Muscle layer of duodenum (tissue), 2 donors: Measurements from ENCODE around the gene HEXA.

ENCODE experiments used
- H3K27ac ChIP-seq: one replicate; pipeline ENCODE4 v1.7.0; 2013; ENCODE audit warnings: mild to moderate bottlenecking, low read length
- H3K27me3 ChIP-seq: one replicate; pipeline ENCODE4 v1.7.0; 2013; ENCODE audit warnings: low read depth, mild to moderate bottlenecking, control low read depth, low read length
- H3K36me3 ChIP-seq, 2 donors: one replicate each; pipeline ENCODE4 v1.7.0; 2013; ENCODE audit warnings: low read length in 2 of 2, control low read depth in 1 of 2, mild to moderate bottlenecking in 1 of 2; ENCODE audit not compliant: insufficient read depth in 2 of 2, control insufficient read depth in 1 of 2
- H3K4me1 ChIP-seq, 2 donors: one replicate each; pipeline ENCODE4 v1.7.0; 2013; ENCODE audit warnings: low read length in 2 of 2, mild to moderate bottlenecking in 2 of 2, control low read depth in 1 of 2, moderate library complexity in 1 of 2; ENCODE audit not compliant: insufficient read depth in 2 of 2, control insufficient read depth in 1 of 2
- H3K4me3 ChIP-seq, 2 donors: one replicate each; pipeline ENCODE4 v1.7.0; 2013; ENCODE audit warnings: low read length in 2 of 2, low read depth in 1 of 2, mild to moderate bottlenecking in 1 of 2
- H3K9me3 ChIP-seq, 2 donors: one replicate each; pipeline ENCODE4 v1.7.0; 2013; ENCODE audit warnings: low read length in 2 of 2, control low read depth in 1 of 2, mild to moderate bottlenecking in 1 of 2; ENCODE audit not compliant: control insufficient read depth in 1 of 2
- donor health status: healthy.

HEXA gene

DNA sequence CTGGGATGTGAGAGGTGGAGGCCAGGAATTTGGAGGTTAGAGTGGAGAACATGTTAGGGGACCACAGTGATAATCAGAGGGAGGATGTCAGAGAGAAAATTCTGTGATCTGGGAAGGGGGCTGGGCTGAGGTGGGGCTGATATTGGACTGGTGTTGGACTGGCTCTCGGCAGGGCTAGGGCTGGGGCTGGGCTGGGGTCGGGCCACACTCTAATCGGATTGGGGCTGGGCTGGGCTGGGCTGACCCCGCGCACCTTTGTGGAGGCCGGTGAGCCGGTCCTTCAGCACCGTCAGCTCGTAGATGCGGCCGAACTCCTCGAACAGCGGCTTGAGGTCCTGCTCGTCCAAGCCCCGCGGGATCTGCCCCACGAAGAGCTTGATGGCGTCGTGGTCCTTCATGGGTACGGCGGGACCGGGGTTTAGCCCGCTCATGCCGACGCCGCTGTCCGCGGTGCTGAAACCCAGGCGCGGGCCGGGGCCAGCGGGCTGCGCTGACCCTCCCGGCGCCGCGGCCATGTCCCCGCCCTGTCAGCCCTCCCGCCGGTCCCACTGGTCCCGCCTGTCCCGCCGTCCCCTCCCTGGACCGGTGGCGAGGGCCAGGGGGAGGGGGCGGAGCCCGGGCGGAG lies 56.3 kb downstream of the HEXA start:
- H3K4me3 ChIP-seq: peak overlapping the region in 1 of 2 donors; percentile 65
- H3K9me3 ChIP-seq: peaks cover 0 to 2% of the 10 kb centered on the region in 2 donors
- H3K27ac ChIP-seq: no peak overlapping the region
- no peaks in the 10 kb centered on the region for H3K36me3 ChIP-seq
- peaks cover 0 to 6% of the 10 kb centered on the region in 2 donors for H3K4me1 ChIP-seq
- H3K27me3 ChIP-seq: no peaks in the 10 kb centered on the region

DNA sequence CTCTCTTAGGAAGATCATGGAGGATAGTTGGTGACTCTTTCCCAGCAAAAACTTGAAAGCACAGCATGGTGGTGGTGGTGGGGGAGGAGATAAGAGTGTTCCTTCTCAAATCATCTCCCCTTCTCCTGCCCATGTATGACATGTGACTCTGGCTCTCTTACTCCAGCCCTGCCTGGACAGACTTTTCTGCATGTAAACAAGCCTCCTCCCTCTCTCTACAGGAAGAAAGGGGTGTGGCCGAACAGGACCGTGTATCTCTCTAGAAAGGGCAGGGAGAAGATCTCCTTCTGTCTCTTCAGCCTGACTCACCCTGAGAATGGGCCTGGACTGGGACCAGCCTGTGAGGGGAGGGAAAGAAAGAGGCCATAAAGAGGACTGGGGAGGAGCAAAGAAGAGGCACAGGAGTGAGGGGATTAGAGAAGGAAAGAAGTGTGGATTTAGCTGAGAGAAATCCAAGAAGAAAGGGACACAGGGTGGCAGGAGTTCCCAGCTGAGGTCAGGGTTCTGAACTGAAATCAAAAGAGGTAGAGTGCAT lies 57.3 kb downstream of the HEXA start:
- Histone ChIP-seq H3K4me3 (no peak overlapping the region), H3K36me3 (no peaks in the 10 kb centered on the region), H3K4me1 (peaks cover 0 to 6% of the 10 kb centered on the region in 2 donors), H3K27me3 (no peaks in the 10 kb centered on the region), H3K9me3 (no peaks in the 10 kb centered on the region), H3K27ac (no peak overlapping the region)

DNA sequence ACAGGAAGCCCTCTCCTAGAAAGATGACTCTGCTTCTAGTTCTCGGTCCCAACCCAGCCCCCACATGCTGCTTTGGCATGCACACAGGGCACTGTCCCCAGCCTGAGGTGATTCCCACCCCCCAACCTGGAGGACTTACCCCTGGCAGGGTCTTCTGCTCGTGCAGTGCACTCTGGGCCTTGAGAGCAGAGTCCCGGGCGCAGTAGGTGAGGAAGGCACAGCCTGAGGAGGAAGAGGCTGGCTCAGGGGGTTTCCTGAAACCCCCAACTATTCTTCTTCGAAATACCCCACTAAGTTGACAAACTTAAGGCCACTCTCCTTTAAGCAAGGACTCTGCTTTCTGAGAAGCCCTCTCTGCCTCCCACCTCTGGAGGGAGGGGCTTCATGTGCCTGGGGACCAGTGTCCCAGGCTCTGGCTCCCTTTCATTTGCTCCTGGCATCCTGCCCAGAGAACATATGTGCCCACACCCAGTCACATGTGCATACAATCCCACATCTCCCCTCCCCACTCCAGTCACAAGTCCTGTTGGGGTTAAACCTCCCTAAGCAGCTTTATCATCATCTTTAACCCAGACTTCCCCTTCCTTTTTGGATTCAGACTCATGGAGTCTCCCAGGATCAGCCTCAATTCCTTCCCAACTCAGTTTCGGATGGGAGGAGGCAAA lies 60.0 kb downstream of the HEXA start:
- Histone ChIP-seq H3K27me3 (no peaks in the 10 kb centered on the region), H3K36me3 (no peaks in the 10 kb centered on the region), H3K27ac (no peak overlapping the region), H3K4me3 (no peak overlapping the region), H3K9me3 (no peaks in the 10 kb centered on the region), H3K4me1 (peaks cover 0 to 6% of the 10 kb centered on the region in 2 donors)

DNA sequence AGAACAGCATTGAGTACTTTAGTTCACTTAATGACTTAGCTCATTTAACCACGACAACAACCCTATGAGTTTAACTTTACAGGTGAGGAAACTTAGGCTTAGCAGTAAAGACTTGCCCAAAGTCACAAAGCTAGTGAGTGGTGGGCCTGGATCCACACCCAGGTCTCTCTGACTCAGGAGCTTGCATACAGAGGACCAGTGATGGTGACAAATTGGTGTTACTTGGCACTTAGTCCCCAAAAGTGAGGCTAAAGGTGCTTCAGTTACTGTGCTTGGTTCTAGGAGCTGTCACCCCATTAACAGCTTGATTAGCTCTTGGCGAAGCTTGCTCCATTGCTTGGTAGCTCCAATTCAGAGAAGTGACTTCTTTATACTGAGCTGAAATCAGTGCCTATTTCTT lies 61.9 kb downstream of the HEXA start:
- Histone ChIP-seq H3K27ac (no peak overlapping the region), H3K27me3 (no peaks in the 10 kb centered on the region), H3K4me1 (no peaks in the 10 kb centered on the region), H3K36me3 (peaks cover 0 to 7% of the 10 kb centered on the region in 2 donors), H3K9me3 (no peaks in the 10 kb centered on the region), H3K4me3 (no peak overlapping the region)

DNA sequence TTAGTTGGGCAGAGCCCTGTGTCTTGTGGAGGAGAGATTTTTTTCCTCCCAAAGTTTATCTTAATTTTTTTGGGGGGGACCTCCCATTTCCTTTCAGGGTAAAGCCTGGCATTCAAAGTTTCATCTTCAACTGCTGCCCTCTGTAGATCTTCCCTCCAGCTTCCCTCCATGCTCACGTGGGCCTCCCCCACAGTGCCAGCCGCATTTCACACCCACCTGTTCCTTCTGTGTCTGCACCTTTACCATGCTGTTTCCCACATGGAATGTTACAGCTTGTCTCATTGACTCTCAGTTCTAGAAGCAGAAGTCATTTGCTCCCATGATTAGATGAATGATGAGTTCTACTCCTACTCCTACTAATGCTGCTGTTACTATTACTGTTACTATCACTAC lies 62.4 kb downstream of the HEXA start:
- Histone ChIP-seq H3K27me3 (no peaks in the 10 kb centered on the region), H3K4me3 (no peak overlapping the region), H3K4me1 (no peaks in the 10 kb centered on the region), H3K9me3 (no peaks in the 10 kb centered on the region), H3K27ac (no peak overlapping the region), H3K36me3 (peaks cover 0 to 7% of the 10 kb centered on the region in 2 donors)

DNA sequence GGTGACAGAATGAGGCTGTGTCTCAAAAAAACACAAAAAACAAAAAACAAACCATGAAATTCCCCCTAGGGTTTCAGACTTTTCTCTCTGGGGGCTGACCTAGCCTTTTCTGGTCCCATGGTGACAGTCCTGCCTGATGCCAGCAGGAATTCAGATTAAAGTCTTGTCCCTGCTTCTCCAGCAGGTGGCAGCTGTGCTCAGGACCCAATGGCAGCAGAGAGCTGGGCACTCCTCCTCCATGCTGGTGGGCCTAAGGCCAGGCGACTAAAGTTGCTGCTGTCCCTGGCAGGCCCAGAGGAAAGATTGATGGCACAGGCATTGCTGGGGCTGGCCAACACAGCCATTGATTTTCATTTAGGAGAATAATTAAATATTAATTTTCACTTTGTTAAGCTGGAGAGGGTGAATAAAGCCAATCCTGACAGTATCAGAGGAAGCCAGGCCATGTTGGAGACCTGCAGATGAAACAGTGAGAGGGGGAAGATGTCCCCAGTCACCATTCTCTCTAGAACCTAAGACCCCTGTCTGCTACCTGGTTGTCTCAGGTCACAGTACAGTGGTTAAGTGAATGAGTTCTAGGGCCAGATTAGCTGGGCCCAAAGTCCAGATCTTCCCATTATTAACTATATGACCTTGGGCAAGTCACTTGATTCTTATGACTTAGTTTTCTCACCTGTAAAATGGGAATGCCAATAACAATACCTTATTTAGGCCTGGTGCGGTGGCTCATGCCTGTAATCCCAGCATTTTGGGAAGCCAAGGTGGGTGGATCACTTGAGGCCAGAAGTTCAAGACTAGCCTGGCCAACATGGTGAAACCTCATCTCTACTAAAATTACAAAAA lies 63.0 kb downstream of the HEXA start:
- H3K4me3 ChIP-seq: no peak overlapping the region
- H3K9me3 ChIP-seq: no peaks in the 10 kb centered on the region
- no peaks in the 10 kb centered on the region for H3K27me3 ChIP-seq
- no peaks in the 10 kb centered on the region for H3K4me1 ChIP-seq
- no peak overlapping the region for H3K27ac ChIP-seq
- peaks cover 0 to 7% of the 10 kb centered on the region in 2 donors for H3K36me3 ChIP-seq

DNA sequence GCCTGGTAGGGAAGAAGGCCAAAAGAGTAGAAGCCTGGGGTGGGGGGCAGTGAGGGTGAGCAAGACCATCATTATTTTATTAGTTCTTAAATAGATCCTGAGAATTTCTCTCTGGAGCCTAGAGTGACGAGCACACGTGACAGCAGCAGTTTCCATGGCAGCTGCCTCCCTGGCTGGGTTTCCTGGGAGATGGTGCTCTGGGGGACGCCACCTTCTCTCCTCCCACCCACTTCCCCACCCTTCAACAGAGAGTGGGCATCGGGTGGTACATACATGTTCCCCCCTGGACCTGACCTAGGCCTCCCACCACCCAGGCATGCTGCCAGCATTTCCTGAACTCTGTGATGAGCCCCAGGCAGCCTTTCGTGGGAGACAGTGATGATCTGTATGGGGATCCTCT lies 68.8 kb downstream of the HEXA start:
- H3K27ac ChIP-seq: no peak overlapping the region
- no peaks in the 10 kb centered on the region for H3K9me3 ChIP-seq
- no peaks in the 10 kb centered on the region for H3K4me1 ChIP-seq
- H3K27me3 ChIP-seq: no peaks in the 10 kb centered on the region
- no peak overlapping the region for H3K4me3 ChIP-seq
- peaks cover 0 to 7% of the 10 kb centered on the region in 2 donors for H3K36me3 ChIP-seq

DNA sequence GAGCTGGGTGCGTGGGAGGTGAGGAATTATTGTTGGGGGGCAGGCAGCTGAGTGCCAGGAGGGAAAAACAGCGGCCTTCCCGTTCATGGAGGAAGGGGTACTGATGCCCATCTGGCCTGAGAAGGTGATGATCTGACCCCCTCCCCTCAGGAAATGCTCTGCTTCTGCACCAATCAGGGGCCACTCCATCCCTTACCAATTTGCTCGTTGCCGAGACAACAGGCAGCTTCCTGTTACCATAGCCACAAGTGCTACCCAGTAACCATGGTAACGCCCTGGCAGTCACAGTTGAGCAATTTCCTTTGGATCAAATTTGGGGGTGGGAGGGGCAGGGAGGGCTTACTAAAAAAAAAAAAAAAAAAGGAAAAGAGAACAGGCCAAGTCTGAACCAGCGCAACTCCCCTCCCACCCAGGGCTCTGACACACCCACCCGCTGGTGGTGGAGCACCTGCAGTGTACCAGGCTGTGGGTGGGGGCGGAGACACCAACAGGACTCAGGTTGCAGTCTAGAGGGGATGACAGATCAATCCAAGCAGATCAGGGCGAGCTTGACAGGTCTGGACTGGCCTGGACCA lies 69.5 kb downstream of the HEXA start:
- H3K27ac ChIP-seq: no peak overlapping the region
- H3K4me3 ChIP-seq: no peak overlapping the region
- H3K27me3 ChIP-seq: no peaks in the 10 kb centered on the region
- peaks cover 0 to 7% of the 10 kb centered on the region in 2 donors for H3K36me3 ChIP-seq
- no peaks in the 10 kb centered on the region for H3K4me1 ChIP-seq
- H3K9me3 ChIP-seq: no peaks in the 10 kb centered on the region

DNA sequence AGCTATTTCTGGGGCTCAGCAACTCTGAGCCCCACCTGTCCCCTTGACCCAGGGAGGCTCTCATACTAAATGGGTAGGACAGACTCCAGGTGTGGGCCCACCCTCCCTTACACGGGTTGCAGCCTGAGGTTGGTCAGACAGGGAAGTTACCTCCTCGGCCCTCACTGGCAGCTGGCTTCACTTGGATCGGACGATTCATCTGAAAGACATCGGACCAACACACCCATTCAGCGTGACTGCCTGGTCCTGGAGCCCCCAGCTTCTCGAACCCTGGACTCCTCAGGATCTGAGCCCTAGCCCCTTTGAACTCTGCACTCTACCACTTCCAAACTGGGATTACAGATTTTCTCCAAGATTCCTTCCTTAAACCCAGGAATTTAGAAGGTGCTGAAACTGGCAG lies 71.2 kb downstream of the HEXA start:
- Histone ChIP-seq H3K4me3 (no peak overlapping the region), H3K27ac (no peak overlapping the region), H3K36me3 (peaks cover 0 to 3% of the 10 kb centered on the region in 2 donors), H3K4me1 (no peaks in the 10 kb centered on the region), H3K9me3 (no peaks in the 10 kb centered on the region), H3K27me3 (no peaks in the 10 kb centered on the region)

DNA sequence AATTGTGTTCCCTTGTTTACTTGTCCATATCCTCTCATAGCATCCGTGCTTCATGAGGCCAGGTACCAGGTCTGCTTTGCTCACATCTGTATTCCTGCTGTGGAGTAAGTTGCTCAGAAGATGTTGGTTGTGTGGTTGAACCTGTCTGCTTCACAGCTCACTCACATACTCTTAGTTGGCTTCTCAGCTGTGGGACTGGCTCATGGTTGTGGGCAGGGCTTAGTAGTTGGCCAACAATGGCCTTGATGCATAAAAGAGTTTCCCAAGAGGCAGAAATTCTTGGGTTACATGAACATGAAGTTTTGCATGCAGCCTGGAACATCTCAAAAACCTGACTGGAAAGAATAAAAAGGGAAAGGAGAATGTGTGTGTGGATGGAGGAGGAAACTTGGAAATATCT lies 72.9 kb downstream of the HEXA start:
- H3K4me1 ChIP-seq: no peaks in the 10 kb centered on the region
- H3K9me3 ChIP-seq: no peaks in the 10 kb centered on the region
- no peaks in the 10 kb centered on the region for H3K27me3 ChIP-seq
- no peaks in the 10 kb centered on the region for H3K36me3 ChIP-seq
- H3K4me3 ChIP-seq: no peak overlapping the region
- H3K27ac ChIP-seq: no peak overlapping the region
